ENCODE results near the gene DKC1. TPM values are rescaled to one million over a fixed set of nuclear protein-coding genes. Genes with fewer than 3 reads are reported as not detected.
A peak's percentile ranks its signal among the peaks of the same experiment; 100 is the strongest.

Gene DKC1
- total and polyA plus RNA-seq, 4 donors: 24.5 to 39.6 (median 33.2) TPM

DNA sequence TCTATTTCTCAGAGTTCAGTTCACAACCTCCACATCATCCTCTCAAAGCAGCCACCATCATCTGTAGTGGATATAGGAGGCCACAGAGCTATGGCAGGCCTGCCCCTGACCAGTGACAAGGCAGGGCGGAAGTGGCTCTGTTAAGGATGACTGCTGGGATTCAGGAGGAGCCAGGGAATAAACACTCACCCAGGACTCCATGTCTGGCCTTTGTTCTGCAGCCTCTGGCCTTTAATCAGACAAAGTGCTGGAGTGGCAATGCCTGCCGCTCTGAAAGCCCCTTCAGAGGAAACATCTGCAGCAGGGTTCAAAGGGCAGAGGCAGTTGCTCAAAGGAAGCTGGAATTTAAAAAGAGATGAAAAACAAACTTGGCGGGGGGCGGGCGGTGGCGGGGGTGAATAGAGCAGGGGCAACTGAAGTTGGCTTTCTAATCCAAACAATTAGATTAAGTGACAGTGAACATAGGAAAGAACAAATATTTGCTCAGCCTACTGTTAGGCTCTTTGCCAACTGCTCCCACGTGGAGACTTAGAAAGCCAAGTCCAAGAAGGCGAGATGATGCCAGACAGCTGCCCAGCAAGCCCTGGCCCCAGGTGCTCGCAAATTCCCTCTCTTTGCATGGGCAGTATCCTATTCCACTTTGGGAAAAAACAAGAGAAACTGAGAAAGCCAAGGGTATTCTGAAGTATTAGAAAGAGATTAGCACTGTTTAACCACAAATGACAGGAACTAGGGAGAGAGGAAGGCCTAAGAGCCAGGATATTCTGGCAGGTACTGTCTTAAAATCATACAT, 37.1 kb downstream of the DKC1 start:
- no peak for ATAC-seq (ENCODE audit: insufficient read depth, low FRiP score)
- Histone ChIP-seq H3K4me3 (no peak overlapping the region), H3K4me1 (ENCODE audit: control insufficient read depth in 5 of 5, insufficient read depth in 5 of 5, low read length in 5 of 5) (peaks cover 4 to 14% (median 7%) of the 10 kb centered on the region in 5 donors), H3K27me3 (ENCODE audit: control insufficient read depth in 3 of 3, insufficient read depth in 3 of 3, low read length in 2 of 3) (no peaks in the 10 kb centered on the region), H3K27ac (ENCODE audit: low read depth in 1 of 2, low read length in 1 of 2) (peak overlapping the region in 1 of 2 donors; percentile 78), H3K9me3 (ENCODE audit: control insufficient read depth in 4 of 4, insufficient read depth in 3 of 4, low read length in 3 of 4) (peaks cover 0 to 2% (median 0%) of the 10 kb centered on the region in 4 donors), H3K9ac (ENCODE audit: insufficient read depth in 1 of 2, low read length in 2 of 2) (no peak overlapping the region), H3K36me3 (ENCODE audit: control insufficient read depth in 4 of 4, insufficient read depth in 4 of 4, low read length in 4 of 4) (no peaks in the 10 kb centered on the region)
- TF ChIP-seq, protein P1, sequence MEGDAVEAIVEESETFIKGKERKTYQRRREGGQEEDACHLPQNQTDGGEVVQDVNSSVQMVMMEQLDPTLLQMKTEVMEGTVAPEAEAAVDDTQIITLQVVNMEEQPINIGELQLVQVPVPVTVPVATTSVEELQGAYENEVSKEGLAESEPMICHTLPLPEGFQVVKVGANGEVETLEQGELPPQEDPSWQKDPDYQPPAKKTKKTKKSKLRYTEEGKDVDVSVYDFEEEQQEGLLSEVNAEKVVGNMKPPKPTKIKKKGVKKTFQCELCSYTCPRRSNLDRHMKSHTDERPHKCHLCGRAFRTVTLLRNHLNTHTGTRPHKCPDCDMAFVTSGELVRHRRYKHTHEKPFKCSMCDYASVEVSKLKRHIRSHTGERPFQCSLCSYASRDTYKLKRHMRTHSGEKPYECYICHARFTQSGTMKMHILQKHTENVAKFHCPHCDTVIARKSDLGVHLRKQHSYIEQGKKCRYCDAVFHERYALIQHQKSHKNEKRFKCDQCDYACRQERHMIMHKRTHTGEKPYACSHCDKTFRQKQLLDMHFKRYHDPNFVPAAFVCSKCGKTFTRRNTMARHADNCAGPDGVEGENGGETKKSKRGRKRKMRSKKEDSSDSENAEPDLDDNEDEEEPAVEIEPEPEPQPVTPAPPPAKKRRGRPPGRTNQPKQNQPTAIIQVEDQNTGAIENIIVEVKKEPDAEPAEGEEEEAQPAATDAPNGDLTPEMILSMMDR (IDR thresholded peaks at IDR 0.05; ENCODE audit: control extremely low read depth, extremely low read depth): no peak
- 22 to 32% methylated on average over 9 of the region's 9 CpGs for WGBS, 2 donors
- peak; percentile 71 to 81 (median 79) for DNase-seq

DNA sequence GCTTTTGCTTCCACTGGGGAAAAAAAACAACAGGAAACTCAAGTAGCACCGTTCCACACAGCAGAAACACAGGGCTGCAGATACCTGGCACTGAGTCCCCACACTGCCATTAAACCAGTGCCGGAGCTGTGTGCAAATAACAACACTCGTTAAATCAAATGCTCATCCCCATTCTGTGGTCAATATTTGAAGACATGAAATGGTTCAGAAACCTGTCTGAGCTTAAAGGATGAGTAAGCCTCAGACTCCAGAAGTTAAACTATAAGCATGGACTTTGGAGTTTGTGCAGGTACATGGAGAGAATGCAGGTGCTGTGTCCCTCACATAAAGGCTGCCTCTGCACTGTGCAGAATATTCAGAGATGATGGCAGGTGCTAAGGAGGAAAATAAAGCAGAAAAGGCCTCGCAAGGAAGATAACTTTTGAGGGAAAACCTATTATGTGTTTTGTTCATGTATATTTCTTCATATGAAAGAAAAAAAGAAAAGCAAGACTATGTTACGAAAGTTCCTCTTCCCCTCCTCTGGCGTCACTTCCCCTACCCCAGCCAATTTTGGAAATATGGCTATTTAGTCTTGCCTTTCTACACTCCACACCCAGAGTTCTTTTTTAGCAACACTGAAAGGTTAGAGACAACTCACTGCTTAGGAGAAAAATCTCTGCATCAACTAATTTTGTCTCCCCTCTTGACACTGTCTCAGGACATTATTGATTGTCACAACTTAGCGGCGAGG, 38.0 kb downstream of the DKC1 start:
- peaks cover 0 to 2% (median 0%) of the 10 kb centered on the region in 4 donors for H3K9me3 ChIP-seq (ENCODE audit: control insufficient read depth in 4 of 4, insufficient read depth in 3 of 4, low read length in 3 of 4)
- 45 to 63% methylated on average over 8 of the region's 8 CpGs for WGBS, 2 donors
- no peak overlapping the region for H3K9ac ChIP-seq (ENCODE audit: insufficient read depth in 1 of 2, low read length in 2 of 2)
- H3K36me3 ChIP-seq (ENCODE audit: control insufficient read depth in 4 of 4, insufficient read depth in 4 of 4, low read length in 4 of 4): no peaks in the 10 kb centered on the region
- H3K27me3 ChIP-seq (ENCODE audit: control insufficient read depth in 3 of 3, insufficient read depth in 3 of 3, low read length in 2 of 3): no peaks in the 10 kb centered on the region
- no peak for ATAC-seq (ENCODE audit: insufficient read depth, low FRiP score)
- H3K4me3 ChIP-seq: no peak overlapping the region
- H3K27ac ChIP-seq (ENCODE audit: low read depth in 1 of 2, low read length in 1 of 2): peak overlapping the region; percentile 9 to 43
- DNase-seq: peak in 1 of 3 donors; percentile 6
- TF ChIP-seq, protein P1 (IDR thresholded peaks at IDR 0.05; ENCODE audit: control extremely low read depth, extremely low read depth): no peak
- H3K4me1 ChIP-seq (ENCODE audit: control insufficient read depth in 5 of 5, insufficient read depth in 5 of 5, low read length in 5 of 5): peaks cover 4 to 14% (median 7%) of the 10 kb centered on the region in 5 donors

DNA sequence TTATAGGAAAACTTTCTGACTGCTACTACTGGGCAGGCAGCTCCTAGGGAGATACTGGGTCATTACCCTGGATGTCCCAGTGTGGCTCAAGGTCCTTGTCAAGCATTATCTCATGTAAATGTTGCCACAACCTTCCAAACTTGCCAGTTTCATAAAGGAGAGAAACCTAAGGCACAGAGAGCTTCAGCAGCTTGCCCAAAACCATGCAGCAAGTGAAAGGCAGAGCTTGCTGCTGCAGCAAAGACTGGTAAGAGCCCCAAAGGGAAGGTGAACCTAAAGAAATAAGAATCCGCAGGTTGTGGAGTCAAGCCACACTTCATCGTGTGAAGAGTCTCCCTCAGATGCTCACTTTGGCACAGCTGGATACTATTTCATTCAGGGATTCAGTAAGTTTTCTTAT, 40.3 kb downstream of the DKC1 start:
- H3K4me3 ChIP-seq: no peak overlapping the region
- H3K9me3 ChIP-seq (ENCODE audit: control insufficient read depth in 4 of 4, insufficient read depth in 3 of 4, low read length in 3 of 4): peaks cover 0 to 4% (median 0%) of the 10 kb centered on the region in 4 donors
- TF ChIP-seq, protein P1 (IDR thresholded peaks at IDR 0.05; ENCODE audit: control extremely low read depth, extremely low read depth): no peak
- DNase-seq (no peak), ATAC-seq (ENCODE audit: insufficient read depth, low FRiP score) (no peak)
- no peak overlapping the region for H3K27ac ChIP-seq (ENCODE audit: low read depth in 1 of 2, low read length in 1 of 2)
- 71 to 75% methylated on average over 2 of the region's 2 CpGs for WGBS, 2 donors
- H3K27me3 ChIP-seq (ENCODE audit: control insufficient read depth in 3 of 3, insufficient read depth in 3 of 3, low read length in 2 of 3): no peaks in the 10 kb centered on the region
- no peak overlapping the region for H3K9ac ChIP-seq (ENCODE audit: insufficient read depth in 1 of 2, low read length in 2 of 2)
- H3K4me1 ChIP-seq (ENCODE audit: control insufficient read depth in 5 of 5, insufficient read depth in 5 of 5, low read length in 5 of 5): peaks cover 4 to 14% (median 9%) of the 10 kb centered on the region in 5 donors
- H3K36me3 ChIP-seq (ENCODE audit: control insufficient read depth in 4 of 4, insufficient read depth in 4 of 4, low read length in 4 of 4): no peaks in the 10 kb centered on the region

All from lung (tissue), 12 donors.